ENCODE results near the gene FHIT. TPM values are rescaled to one million over a fixed set of nuclear protein-coding genes. Genes with fewer than 3 reads are reported as not detected.

Gene FHIT
- total and polyA plus RNA-seq, 2 of the 4 experiments (the other 2 are of a cell fraction): 0.07 TPM; not detected in 1

DNA sequence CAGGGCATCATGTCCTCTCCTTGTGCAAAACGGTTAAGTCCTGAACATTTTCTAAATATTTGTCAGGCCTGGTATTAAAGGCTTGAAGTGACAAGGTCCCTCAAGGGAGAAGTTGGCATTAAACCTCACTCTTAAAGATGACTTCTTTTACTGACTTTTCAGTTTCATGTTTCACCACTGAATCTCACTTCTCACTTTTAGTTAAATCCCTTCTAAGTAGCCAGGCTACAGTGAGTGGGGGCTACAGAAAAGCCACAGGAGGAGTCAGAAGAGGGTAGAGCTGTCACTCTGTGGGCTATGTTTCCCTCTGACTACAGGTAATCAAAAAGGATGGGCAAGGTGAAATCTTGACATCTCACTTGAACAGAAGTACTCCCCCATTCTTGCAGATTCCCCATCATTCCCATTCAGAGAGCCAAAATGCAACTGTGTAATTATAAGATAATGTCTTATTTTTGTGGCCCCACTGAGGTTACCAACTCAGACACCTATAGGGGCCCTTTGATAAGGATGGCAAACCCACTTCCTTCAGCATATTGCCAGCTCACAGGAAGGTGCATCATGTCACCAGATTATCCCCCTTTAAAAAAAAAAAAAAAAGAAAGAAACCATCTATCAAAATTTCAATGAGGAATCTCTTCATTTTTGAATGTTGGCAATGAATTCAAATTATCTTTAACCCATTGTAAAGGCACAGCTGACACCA, 1411.3 kb downstream of the FHIT start:
- H3K9me3 ChIP-seq (ENCODE audit: control insufficient read depth, insufficient read depth, low read length): no peaks in the 10 kb centered on the region
- H3K9me1 ChIP-seq (ENCODE audit: insufficient read depth, low read length): no peaks in the 10 kb centered on the region
- DNase-seq (no peak), ATAC-seq (ENCODE audit: low read depth) (no peak)
- peak overlapping the region; percentile 24; the same call in 1 of the 2 replicates for H3K14ac ChIP-seq (replicated peaks; ENCODE audit: low read depth, low read length)
- no peak overlapping the region for H3K23ac ChIP-seq (ENCODE audit: low read depth, low read length)
- H4K20me1 ChIP-seq (ENCODE audit: insufficient read depth, low read length): no peaks in the 10 kb centered on the region
- H3K36me3 ChIP-seq (ENCODE audit: control insufficient read depth, insufficient read depth, low read length): no peaks in the 10 kb centered on the region
- H2AFZ ChIP-seq (replicated peaks; ENCODE audit: low read length, poor library complexity): no peak overlapping the region
- H3K4ac ChIP-seq (ENCODE audit: low read depth, low read length): no peak overlapping the region; the same call in 1 of the 2 replicates
- no peak overlapping the region for H4K91ac ChIP-seq (ENCODE audit: insufficient read depth, low read depth, low read length)
- H3K4me3 ChIP-seq (ENCODE audit: insufficient read depth, low read depth, low read length): no peak overlapping the region
- in situ Hi-C loops (cut with MboI; ENCODE audit: low sequenced_read_pairs) (no loop called here), intact Hi-C loops (cut with micrococcal nuclease) (no loop called here), dilution Hi-C loops (cut with HindIII; ENCODE audit: low sequenced_read_pairs, unreplicated experiment) (no loop called here)
- no peak overlapping the region for H3K27ac ChIP-seq (ENCODE audit: insufficient read depth, low read length)
- no peak for TF ChIP-seq FOS (IDR thresholded peaks at IDR 0.05; ENCODE audit: low read depth, low read length)
- TF ChIP-seq, protein P1, sequence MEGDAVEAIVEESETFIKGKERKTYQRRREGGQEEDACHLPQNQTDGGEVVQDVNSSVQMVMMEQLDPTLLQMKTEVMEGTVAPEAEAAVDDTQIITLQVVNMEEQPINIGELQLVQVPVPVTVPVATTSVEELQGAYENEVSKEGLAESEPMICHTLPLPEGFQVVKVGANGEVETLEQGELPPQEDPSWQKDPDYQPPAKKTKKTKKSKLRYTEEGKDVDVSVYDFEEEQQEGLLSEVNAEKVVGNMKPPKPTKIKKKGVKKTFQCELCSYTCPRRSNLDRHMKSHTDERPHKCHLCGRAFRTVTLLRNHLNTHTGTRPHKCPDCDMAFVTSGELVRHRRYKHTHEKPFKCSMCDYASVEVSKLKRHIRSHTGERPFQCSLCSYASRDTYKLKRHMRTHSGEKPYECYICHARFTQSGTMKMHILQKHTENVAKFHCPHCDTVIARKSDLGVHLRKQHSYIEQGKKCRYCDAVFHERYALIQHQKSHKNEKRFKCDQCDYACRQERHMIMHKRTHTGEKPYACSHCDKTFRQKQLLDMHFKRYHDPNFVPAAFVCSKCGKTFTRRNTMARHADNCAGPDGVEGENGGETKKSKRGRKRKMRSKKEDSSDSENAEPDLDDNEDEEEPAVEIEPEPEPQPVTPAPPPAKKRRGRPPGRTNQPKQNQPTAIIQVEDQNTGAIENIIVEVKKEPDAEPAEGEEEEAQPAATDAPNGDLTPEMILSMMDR (conservative IDR thresholded peaks at IDR 0.05; ENCODE audit: low read depth, low read length): no peak
- TF ChIP-seq MAFK (IDR thresholded peaks at IDR 0.05; ENCODE audit: low read depth, low read length): no peak
- TF ChIP-seq RAD21 (IDR thresholded peaks at IDR 0.05; ENCODE audit: low read length): no peak
- TF ChIP-seq CEBPB (IDR thresholded peaks at IDR 0.05; ENCODE audit: low read depth, low read length): no peak
- TF ChIP-seq, protein P2, sequence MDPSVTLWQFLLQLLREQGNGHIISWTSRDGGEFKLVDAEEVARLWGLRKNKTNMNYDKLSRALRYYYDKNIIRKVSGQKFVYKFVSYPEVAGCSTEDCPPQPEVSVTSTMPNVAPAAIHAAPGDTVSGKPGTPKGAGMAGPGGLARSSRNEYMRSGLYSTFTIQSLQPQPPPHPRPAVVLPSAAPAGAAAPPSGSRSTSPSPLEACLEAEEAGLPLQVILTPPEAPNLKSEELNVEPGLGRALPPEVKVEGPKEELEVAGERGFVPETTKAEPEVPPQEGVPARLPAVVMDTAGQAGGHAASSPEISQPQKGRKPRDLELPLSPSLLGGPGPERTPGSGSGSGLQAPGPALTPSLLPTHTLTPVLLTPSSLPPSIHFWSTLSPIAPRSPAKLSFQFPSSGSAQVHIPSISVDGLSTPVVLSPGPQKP (IDR thresholded peaks at IDR 0.05; ENCODE audit: borderline replicate concordance, low read depth, low read length): no peak
- no peak for TF ChIP-seq CHD1 (IDR thresholded peaks at IDR 0.05; ENCODE audit: low read depth, low read length)
- TF ChIP-seq RFX5 (IDR thresholded peaks at IDR 0.05; ENCODE audit: low read depth, low read length): no peak
- H3K18ac ChIP-seq (ENCODE audit: low read depth, low read length): peak overlapping the region; percentile 83
- H2AK9ac ChIP-seq (replicated peaks; ENCODE audit: low read depth, low read length, poor library complexity): no peak overlapping the region
- CTCF ChIA-PET: interaction anchor here (0.7 kb wide), 1 partner anchor 227 kb away, joined by 7 read pairs; no protein-coding TSS in a partner anchor
- H4K5ac ChIP-seq (ENCODE audit: low read depth, low read length): no peak overlapping the region
- no peak overlapping the region for H3K9ac ChIP-seq (ENCODE audit: low read depth, low read length)
- no peaks in the 10 kb centered on the region for H3K79me1 ChIP-seq (ENCODE audit: low read depth in 1 of 2, low read length in 2 of 2)
- no peak overlapping the region for H2BK5ac ChIP-seq (ENCODE audit: low read depth, low read length, poor library complexity, severe bottlenecking)
- no peaks in the 10 kb centered on the region for H3K27me3 ChIP-seq (ENCODE audit: control insufficient read depth, insufficient read depth, low read length)
- no peak overlapping the region; the same call in 2 of the 3 replicates for H2BK15ac ChIP-seq (ENCODE audit: low read depth, low read length)
- H3K56ac ChIP-seq (ENCODE audit: extremely low read depth, insufficient read depth, low read length): no peak overlapping the region
- no peak overlapping the region for H2BK120ac ChIP-seq (ENCODE audit: low read depth, low read length)
- 0 out of 4 replicates have a peak overlapping the region, but pooled peaks of 1 of the 2 experiments have one; percentile 28 for H4K8ac ChIP-seq (ENCODE audit: low read depth in 2 of 2, low read length in 2 of 2)
- H2AK5ac ChIP-seq (ENCODE audit: low read depth, low read length): no peak overlapping the region
- POLR2A ChIA-PET (ENCODE audit: unreplicated experiment): no interaction called here
- no TSS peak for BruUV-seq (replicated peaks)
- H3K4me2 ChIP-seq (ENCODE audit: low read depth, low read length): no peak overlapping the region
- peaks cover 3% of the 10 kb centered on the region; the same call in 1 of the 2 replicates for H3K4me1 ChIP-seq (ENCODE audit: control insufficient read depth, insufficient read depth, low read length)
- no CpG with 5 or more reads among the region's 1 CpG for WGBS, 2 experiments (ENCODE audit: extremely low coverage in 2 of 2, insufficient read length in 1 of 2)
- H2BK20ac ChIP-seq (ENCODE audit: low read depth, low read length): peak overlapping the region; percentile 59; the same call in 1 of the 2 replicates
